Retina (tissue), 1 donor: Measurements from ENCODE around the gene ATG4D.
"Not testable (repeated sequence)": the region's sequence is repeated elsewhere in the genome, so short reads cannot be mapped to it uniquely, and the experiment has no call there.

ENCODE experiments used
- DNase-seq: peaks from one replicate; pipeline ENCODE4 v3.0.0-alpha.2; 2016

ATG4D gene

GRCh38 chr19:10553087-10553667 is 9.5 kb downstream of the ATG4D start:
- no peak for DNase-seq

GRCh38 chr19:10553943-10554381 is 10.3 kb downstream of the ATG4D start:
- DNase-seq: no peak

- DNase-seq: no peak
These were observed 11.3 kb downstream of the ATG4D start for GRCh38 chr19:10554760-10555609.

- no peak for DNase-seq
These were observed 11.9 kb downstream of the ATG4D start for GRCh38 chr19:10555610-10555973.

- DNase-seq: no peak
These were observed 14.0 kb downstream of the ATG4D start for GRCh38 chr19:10557603-10558197.

- DNase-seq: no peak
These were observed 16.4 kb downstream of the ATG4D start for GRCh38 chr19:10560154-10560553.

- no peak for DNase-seq
These were observed 18.9 kb downstream of the ATG4D start for GRCh38 chr19:10562609-10563008.

GRCh38 chr19:10565028-10565566 is 21.4 kb downstream of the ATG4D start:
- peak; percentile 52 for DNase-seq

- DNase-seq: peak; percentile 96
These were observed 22.1 kb downstream of the ATG4D start, which contains the start of gene KRI1 for GRCh38 chr19:10565567-10566407. KRI1 (minus strand) TSS chr19:10566010; CDS start chr19:10565999, 11 bp downstream.

GRCh38 chr19:10566408-10566657 is 22.6 kb downstream of the ATG4D start:
- no peak for DNase-seq

GRCh38 chr19:10566658-10567410 is 23.1 kb downstream of the ATG4D start:
- DNase-seq: no peak

- no peak for DNase-seq
These were observed 24.0 kb downstream of the ATG4D start for GRCh38 chr19:10567656-10568055.

- DNase-seq: peak; percentile 63
These were observed 24.5 kb downstream of the ATG4D start for GRCh38 chr19:10568062-10568825.

GRCh38 chr19:10568826-10569651 is 25.3 kb downstream of the ATG4D start, which contains the start of gene CDKN2D:
CDKN2D (minus strand) TSS chr19:10568979; CDS start chr19:10568653, 326 bp downstream.
- peak; percentile 99 for DNase-seq

- DNase-seq: not testable (repeated sequence)
These were observed 30.1 kb downstream of the ATG4D start for GRCh38 chr19:10573793-10574192.

- no peak for DNase-seq
These were observed 30.8 kb downstream of the ATG4D start for GRCh38 chr19:10574462-10574861.

GRCh38 chr19:10575011-10575716 is 31.5 kb downstream of the ATG4D start:
- DNase-seq: no peak

GRCh38 chr19:10577951-10578350 is 34.2 kb downstream of the ATG4D start:
- no peak for DNase-seq

- peak; percentile 89 for DNase-seq
These were observed 37.4 kb downstream of the ATG4D start for GRCh38 chr19:10580979-10581631.
